Stimulated activated CD4-positive, alpha-beta T cell treated with anti-CD3 and anti-CD28 coated beads, Interleukin-4, amount 100 ng/mL, for 24 hours (primary cell): Measurements from ENCODE around the gene FAM227A.
A peak's percentile ranks its signal among the peaks of the same experiment; 100 is the strongest.
"Not testable (repeated sequence)": the region's sequence is repeated elsewhere in the genome, so short reads cannot be mapped to it uniquely, and the experiment has no call there.

Experiments
- DNase-seq: peaks from one replicate; pipeline ENCODE4 v3.0.0-alpha.2; 2020

Gene FAM227A

GRCh38 chr22:38610234-38610633, 46.0 kb downstream of the FAM227A start:
- no peak for DNase-seq

- DNase-seq, result no peak
Observed at GRCh38 chr22:38608992-38609750, 47.0 kb downstream of the FAM227A start.

GRCh38 chr22:38607680-38608079, 48.5 kb downstream of the FAM227A start:
- no peak for DNase-seq

GRCh38 chr22:38602166-38602565, 54.0 kb downstream of the FAM227A start:
- DNase-seq, result no peak

GRCh38 chr22:38601221-38601764, 54.9 kb downstream of the FAM227A start:
- DNase-seq, result no peak

- DNase-seq, result no peak
Observed at GRCh38 chr22:38599466-38599865, 56.7 kb downstream of the FAM227A start.

GRCh38 chr22:38582923-38583322, 73.3 kb downstream of the FAM227A start:
- DNase-seq, result not testable (repeated sequence)

GRCh38 chr22:38578505-38578904, 77.7 kb downstream of the FAM227A start:
- DNase-seq, result no peak

GRCh38 chr22:38572065-38572464, 84.1 kb downstream of the FAM227A start:
- DNase-seq, result peak; percentile 46

GRCh38 chr22:38570779-38571364, 85.3 kb downstream of the FAM227A start:
- peak; percentile 25 for DNase-seq

GRCh38 chr22:38569972-38570778, 86.0 kb downstream of the FAM227A start, which contains the start of gene DMC1:
Gene DMC1, minus strand, starts transcription at chr22:38570183. Its CDS starts 1,927 bp downstream, at chr22:38568256.
- peak; percentile 94 for DNase-seq

GRCh38 chr22:38569181-38569971, 86.8 kb downstream of the FAM227A start:
- DNase-seq, result no peak

GRCh38 chr22:38567531-38568285, 88.5 kb downstream of the FAM227A start:
- DNase-seq, result no peak

GRCh38 chr22:38566726-38567504, 89.3 kb downstream of the FAM227A start:
- no peak for DNase-seq

- no peak for DNase-seq
Observed at GRCh38 chr22:38565441-38565840, 90.8 kb downstream of the FAM227A start.

- no peak for DNase-seq
Observed at GRCh38 chr22:38564669-38565068, 91.5 kb downstream of the FAM227A start.

GRCh38 chr22:38554281-38554680, 101.9 kb downstream of the FAM227A start:
- no peak for DNase-seq

GRCh38 chr22:38549101-38549894, 106.9 kb downstream of the FAM227A start:
- no peak for DNase-seq

- DNase-seq, result no peak
Observed at GRCh38 chr22:38540701-38541100, 115.5 kb downstream of the FAM227A start.
